Naive thymus-derived CD4-positive, alpha-beta T cell (primary cell): ENCODE results near the gene PDZD2. TPM values are rescaled to one million over a fixed set of nuclear protein-coding genes. Genes with fewer than 3 reads are reported as not detected.

ENCODE experiments used
- ATAC-seq: fragments of 150-1000 bp; cut with Tn5 transposase; 2 replicates; pipeline ENCODE4 v1.10.0; 2021; ENCODE audit warnings: mild to moderate bottlenecking, moderate library complexity
- CTCF ChIA-PET: fragments of 350-600 bp; sonication (Branson Sonifier 250); formaldehyde crosslinking; loops from one replicate; lab custom pipeline; 2021; ENCODE audit warnings: antibody characterized with exemption; lab: Charles Lee
- POLR2A ChIA-PET: fragments of 350-600 bp; sonication (Branson Sonifier 250); formaldehyde crosslinking; loops from one replicate; lab custom pipeline; 2021; ENCODE audit warnings: antibody characterized with exemption, inconsistent platforms; lab: Charles Lee
- DNase-seq, 9 donors: peaks; one replicate each; pipeline versions ENCODE4 v3.0.0 to v3.0.0-alpha.2; 2020 to 2022; ENCODE audit warnings: mixed read lengths in 1 of 9
- H3K27ac ChIP-seq: one replicate; pipeline ENCODE4 v1.7.0; 2013; ENCODE audit warnings: mild to moderate bottlenecking, low read depth, low read length, moderate library complexity
- H3K27me3 ChIP-seq, 2 donors: one replicate each; pipeline ENCODE4 v1.7.0; 2013; ENCODE audit warnings: low read length in 2 of 2, mild to moderate bottlenecking in 2 of 2, moderate library complexity in 2 of 2; ENCODE audit not compliant: control insufficient read depth in 2 of 2, insufficient read depth in 2 of 2
- H3K36me3 ChIP-seq, 3 experiments: 1 replicate in 2 of 3; 2 replicates in 1 of 3; pipeline ENCODE4 v1.7.0; 2013; ENCODE audit warnings: low read length in 3 of 3, mild to moderate bottlenecking in 3 of 3, moderate library complexity in 1 of 3; ENCODE audit not compliant: insufficient read depth in 3 of 3, control insufficient read depth in 2 of 3
- H3K4me1 ChIP-seq, 2 donors: one replicate each; pipeline ENCODE4 v1.7.0; 2013; ENCODE audit warnings: low read length in 2 of 2, mild to moderate bottlenecking in 2 of 2, moderate library complexity in 1 of 2; ENCODE audit not compliant: control insufficient read depth in 2 of 2, insufficient read depth in 2 of 2
- H3K4me3 ChIP-seq: 2 replicates; pipeline ENCODE4 v1.7.0; 2013; ENCODE audit warnings: mild to moderate bottlenecking, low read length
- H3K9me3 ChIP-seq, 3 experiments: 1 replicate in 2 of 3; 2 replicates in 1 of 3; pipeline ENCODE4 v1.7.0; 2013; ENCODE audit warnings: low read length in 3 of 3; ENCODE audit not compliant: control insufficient read depth in 2 of 3
- H3K27ac Mint-ChIP-seq, 9 donors: one replicate each; pipeline ENCODE4 v1.8.0; 2020 to 2022; ENCODE audit warnings: mixed read lengths in 9 of 9, mild to moderate bottlenecking in 8 of 9, moderate library complexity in 5 of 9, inconsistent platforms in 2 of 9
- H3K27me3 Mint-ChIP-seq, 5 donors: one replicate each; pipeline ENCODE4 v1.8.0; 2021 to 2022; ENCODE audit warnings: mixed read lengths in 5 of 5, mild to moderate bottlenecking in 1 of 5
- H3K36me3 Mint-ChIP-seq, 5 donors: one replicate each; pipeline ENCODE4 v1.8.0; 2020 to 2022; ENCODE audit warnings: mixed read lengths in 5 of 5, mild to moderate bottlenecking in 3 of 5, inconsistent platforms in 1 of 5
- H3K4me1 Mint-ChIP-seq, 7 donors: one replicate each; pipeline ENCODE4 v1.8.0; 2020 to 2022; ENCODE audit warnings: mixed read lengths in 7 of 7, mild to moderate bottlenecking in 3 of 7, inconsistent platforms in 1 of 7
- H3K4me3 Mint-ChIP-seq, 10 donors: one replicate each; pipeline ENCODE4 v1.8.0; 2020 to 2022; ENCODE audit warnings: mild to moderate bottlenecking in 10 of 10, mixed read lengths in 10 of 10, moderate library complexity in 6 of 10, inconsistent platforms in 2 of 10
- H3K9me3 Mint-ChIP-seq, 11 donors: one replicate each; pipeline ENCODE4 v1.8.0; 2020 to 2022; ENCODE audit warnings: mixed read lengths in 11 of 11, mild to moderate bottlenecking in 4 of 11, inconsistent platforms in 1 of 11, moderate library complexity in 1 of 11
- intact Hi-C, 2 donors: fragments of 100-400 bp; cut with micrococcal nuclease; formaldehyde crosslinking; loops; one replicate each; pipeline ENCODE4 v1.15.1; 2023
- polyA plus RNA-seq, 2 donors: library from polyadenylated mRNA; unstranded; fragments of 300-500 nt; fragmentation: Illumina TruSeq; gene quantifications; one replicate each; pipeline ENCODE4 v1.2.3, GENCODE V29; 2021
- total RNA-seq, 6 experiments: library from RNA in 5 of 6; stranded (reverse) in 5 of 6; gene quantifications; 1 replicate in 5 of 6; 2 replicates in 1 of 6; pipeline ENCODE4 v1.2.3 and lab custom pipeline; 2021 to 2026

PDZD2 gene
- total and polyA plus RNA-seq, 7 experiments from 2014 or later, result 1.1 to 2.7 (median 1.3) TPM; not detected in 1

DNA sequence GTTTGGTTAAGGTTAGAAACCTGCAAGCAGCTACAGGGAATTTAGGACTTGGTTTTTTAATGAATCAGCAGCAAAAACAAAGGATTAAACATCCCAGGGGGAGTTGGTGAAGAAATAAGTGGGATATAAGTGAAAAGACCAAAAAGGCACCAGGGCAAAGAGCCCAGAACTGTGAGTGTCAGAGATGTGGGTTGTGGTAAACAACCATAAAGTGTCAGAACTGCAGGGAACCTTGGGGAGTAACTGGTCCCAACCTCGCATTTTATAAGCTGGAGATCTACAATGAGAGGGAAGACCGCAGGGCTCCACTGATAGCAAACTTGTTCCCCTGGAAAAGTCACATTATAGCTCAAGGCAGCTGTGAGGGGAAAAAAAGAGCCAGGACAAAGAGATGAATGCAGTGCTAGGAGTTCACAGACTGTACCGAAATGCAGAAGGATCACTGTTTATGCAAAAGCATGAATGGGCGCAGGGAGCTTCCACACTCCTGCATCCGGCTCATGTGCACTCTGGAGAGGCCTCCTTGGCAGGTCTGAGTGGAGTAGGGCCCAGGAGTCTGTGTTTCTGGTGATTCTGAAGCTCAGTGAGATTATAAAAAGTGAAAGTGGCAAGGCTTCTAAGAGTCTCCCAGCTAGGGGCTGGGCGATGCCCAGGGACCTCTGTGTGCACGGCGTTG is 378.9 kb downstream of the PDZD2 start:
- Mint-ChIP-seq H3K27me3 (peaks cover 0 to 5% (median 0%) of the 10 kb centered on the region in 5 donors), H3K9me3 (no peaks in the 10 kb centered on the region), H3K36me3 (peaks cover 0 to 8% (median 0%) of the 10 kb centered on the region in 5 donors), H3K27ac (peak overlapping the region in 7 of 9 donors; percentile 13 to 76 (median 48)), H3K4me1 (peaks cover 7 to 38% (median 25%) of the 10 kb centered on the region in 7 donors), H3K4me3 (peak overlapping the region in 9 of 10 donors; percentile 20 to 77 (median 61))
- ChIA-PET POLR2A (no interaction called here), CTCF (interaction anchor here (0.5 to 0.6 kb wide), 2 partner anchors 17 to 1502 kb away, joined by 3 read pairs; no protein-coding TSS in a partner anchor)
- Histone ChIP-seq H3K27ac (no peak overlapping the region), H3K36me3 (no peaks in the 10 kb centered on the region), H3K27me3 (no peaks in the 10 kb centered on the region), H3K4me3 (no peak overlapping the region), H3K9me3 (no peaks in the 10 kb centered on the region), H3K4me1 (no peaks in the 10 kb centered on the region)
- no peak for ATAC-seq
- intact Hi-C loops, result no loop called here
- peak in 1 of 9 donors; percentile 8 for DNase-seq

DNA sequence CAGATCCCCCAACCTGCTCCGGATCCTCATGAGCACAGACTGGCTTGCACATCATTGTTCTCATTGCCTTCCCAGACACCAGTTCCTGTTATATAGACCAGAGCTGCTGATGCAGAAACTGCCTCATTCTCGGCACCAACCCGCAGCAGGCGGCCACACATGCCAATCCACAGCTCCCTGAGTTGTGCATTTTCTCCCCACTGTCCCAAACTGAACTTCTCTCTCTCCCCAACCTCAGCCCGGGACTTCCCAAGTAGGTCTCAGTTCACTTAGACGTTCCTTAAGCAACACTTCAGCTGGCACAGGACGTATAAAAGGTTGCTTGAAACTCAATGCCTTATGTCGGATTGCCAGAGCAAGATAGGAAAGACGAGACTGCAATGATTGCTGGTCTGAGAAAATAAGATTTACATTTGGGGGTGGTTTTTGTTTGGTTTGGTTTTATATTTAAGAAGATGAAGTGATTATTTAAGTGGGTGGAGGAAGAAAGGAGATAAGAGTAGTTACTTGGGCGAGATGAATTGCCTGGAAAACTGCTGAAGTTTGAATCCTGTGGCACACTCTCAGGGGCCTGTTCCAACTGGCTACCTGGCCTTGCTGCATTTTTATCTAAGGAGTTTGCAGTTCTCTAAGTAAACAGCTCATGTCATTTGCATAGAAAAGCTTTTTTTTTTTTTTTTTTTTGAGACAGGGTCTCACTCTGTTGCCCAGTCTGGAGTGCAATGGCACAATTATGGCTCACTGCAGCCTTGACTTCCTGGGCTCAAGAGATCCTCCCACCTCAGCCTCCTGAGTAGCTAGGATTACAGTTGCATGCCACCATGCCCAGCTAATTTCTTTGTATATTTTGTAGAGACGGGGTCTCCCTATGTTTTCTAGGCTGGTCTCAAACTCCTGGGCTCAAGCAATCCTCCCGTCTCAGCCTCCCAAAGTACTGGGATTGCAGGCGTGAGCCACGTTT is 379.8 kb downstream of the PDZD2 start:
- ATAC-seq (no peak), DNase-seq (peak in 1 of 9 donors; percentile 9)
- H3K36me3 ChIP-seq, result no peaks in the 10 kb centered on the region
- H3K9me3 Mint-ChIP-seq, result no peaks in the 10 kb centered on the region
- H3K4me1 Mint-ChIP-seq, result peaks cover 9 to 41% (median 25%) of the 10 kb centered on the region in 7 donors
- peak overlapping the region in 8 of 9 donors; percentile 9 to 84 (median 46) for H3K27ac Mint-ChIP-seq
- H3K36me3 Mint-ChIP-seq, result peaks cover 0 to 8% (median 0%) of the 10 kb centered on the region in 5 donors
- H3K27me3 ChIP-seq, result no peaks in the 10 kb centered on the region
- intact Hi-C loops, result no loop called here
- no peak overlapping the region for H3K4me3 ChIP-seq
- no peaks in the 10 kb centered on the region for H3K9me3 ChIP-seq
- H3K27ac ChIP-seq, result no peak overlapping the region
- H3K27me3 Mint-ChIP-seq, result peaks cover 0 to under 1% (median 0%) of the 10 kb centered on the region in 5 donors
- POLR2A ChIA-PET, result no interaction called here
- peak overlapping the region in 8 of 10 donors; percentile 20 to 77 (median 62) for H3K4me3 Mint-ChIP-seq
- no peaks in the 10 kb centered on the region for H3K4me1 ChIP-seq
- CTCF ChIA-PET, result no interaction called here

- POLR2A ChIA-PET, result no interaction called here
These were observed 381.3 kb downstream of the PDZD2 start for GRCh38 chr5:32020271-32020670.

GRCh38 chr5:32020946-32021345 is 382.0 kb downstream of the PDZD2 start:
- Mint-ChIP-seq H3K36me3 (peaks cover 0 to 3% (median 0%) of the 10 kb centered on the region in 5 donors), H3K4me3 (peak overlapping the region; percentile 70 to 86 (median 75)), H3K27me3 (no peaks in the 10 kb centered on the region), H3K27ac (peak overlapping the region; percentile 74 to 95 (median 88)), H3K4me1 (peaks cover 9 to 41% (median 25%) of the 10 kb centered on the region in 7 donors), H3K9me3 (no peaks in the 10 kb centered on the region)
- DNase-seq (no peak), ATAC-seq (no peak)
- ChIA-PET POLR2A (no interaction called here), CTCF (interaction anchor here (0.7 kb wide), 1 partner anchor 9 kb away, joined by 3 read pairs; no protein-coding TSS in a partner anchor)
- Histone ChIP-seq H3K4me1 (no peaks in the 10 kb centered on the region), H3K9me3 (no peaks in the 10 kb centered on the region), H3K27ac (no peak overlapping the region), H3K4me3 (no peak overlapping the region), H3K36me3 (no peaks in the 10 kb centered on the region), H3K27me3 (no peaks in the 10 kb centered on the region)
- intact Hi-C loops, result no loop called here

More at GRCh38 chr5:32020271-32020670, 381.3 kb downstream of the PDZD2 start:
- no peaks in the 10 kb centered on the region for H3K27me3 Mint-ChIP-seq
- DNase-seq (peak in 6 of 9 donors; percentile 13 to 61 (median 39)), ATAC-seq (peak; percentile 78)
- Histone ChIP-seq H3K4me1 (no peaks in the 10 kb centered on the region), H3K27ac (peak overlapping the region; percentile 64), H3K9me3 (no peaks in the 10 kb centered on the region), H3K4me3 (peak overlapping the region; percentile 17), H3K36me3 (no peaks in the 10 kb centered on the region), H3K27me3 (no peaks in the 10 kb centered on the region)
- CTCF ChIA-PET, result interaction anchor here (0.6 kb wide), 1 partner anchor 690 kb away, joined by 3 read pairs; no protein-coding TSS in a partner anchor
- intact Hi-C loops, result no loop called here
- peaks cover 0 to 8% (median 0%) of the 10 kb centered on the region in 5 donors for H3K36me3 Mint-ChIP-seq
- no peaks in the 10 kb centered on the region for H3K9me3 Mint-ChIP-seq
- H3K27ac Mint-ChIP-seq, result peak overlapping the region; percentile 84 to 95 (median 90)
- H3K4me1 Mint-ChIP-seq, result peaks cover 9 to 41% (median 25%) of the 10 kb centered on the region in 7 donors
- peak overlapping the region; percentile 70 to 86 (median 75) for H3K4me3 Mint-ChIP-seq

DNA sequence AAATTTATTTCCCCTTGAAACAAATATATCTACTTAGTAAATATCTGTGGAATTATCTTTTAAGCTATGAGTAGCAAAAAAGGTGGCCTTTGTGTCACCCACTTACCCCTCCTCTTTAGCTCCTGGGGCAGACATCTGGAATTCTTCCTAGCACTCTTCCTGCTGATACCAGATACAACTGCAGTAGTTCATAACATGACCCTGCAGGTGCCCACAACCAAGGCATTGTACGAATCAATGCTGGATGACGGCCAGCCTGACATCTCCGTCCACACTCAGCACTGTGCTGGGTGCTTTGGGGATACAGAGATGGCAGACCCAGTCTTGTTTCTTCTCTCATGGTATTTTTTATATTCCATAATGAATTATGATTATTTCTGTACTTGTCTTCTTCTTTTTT is 382.8 kb downstream of the PDZD2 start:
- no peak for ATAC-seq
- Mint-ChIP-seq H3K27me3 (no peaks in the 10 kb centered on the region), H3K4me1 (peaks cover 9 to 41% (median 28%) of the 10 kb centered on the region in 7 donors), H3K4me3 (peak overlapping the region in 7 of 10 donors; percentile 15 to 74 (median 63)), H3K27ac (peak overlapping the region in 5 of 9 donors; percentile 55 to 95 (median 84)), H3K9me3 (no peaks in the 10 kb centered on the region), H3K36me3 (peaks cover 0 to 3% (median 0%) of the 10 kb centered on the region in 5 donors)
- Histone ChIP-seq H3K27ac (no peak overlapping the region), H3K27me3 (no peaks in the 10 kb centered on the region), H3K4me3 (no peak overlapping the region), H3K4me1 (no peaks in the 10 kb centered on the region), H3K9me3 (no peaks in the 10 kb centered on the region), H3K36me3 (no peaks in the 10 kb centered on the region)
- DNase-seq, result no peak
- CTCF ChIA-PET, result interaction anchor here (0.7 kb wide), 1 partner anchor 10 kb away, joined by 3 read pairs; no protein-coding TSS in a partner anchor
- POLR2A ChIA-PET, result no interaction called here
- intact Hi-C loops, result no loop called here

DNA sequence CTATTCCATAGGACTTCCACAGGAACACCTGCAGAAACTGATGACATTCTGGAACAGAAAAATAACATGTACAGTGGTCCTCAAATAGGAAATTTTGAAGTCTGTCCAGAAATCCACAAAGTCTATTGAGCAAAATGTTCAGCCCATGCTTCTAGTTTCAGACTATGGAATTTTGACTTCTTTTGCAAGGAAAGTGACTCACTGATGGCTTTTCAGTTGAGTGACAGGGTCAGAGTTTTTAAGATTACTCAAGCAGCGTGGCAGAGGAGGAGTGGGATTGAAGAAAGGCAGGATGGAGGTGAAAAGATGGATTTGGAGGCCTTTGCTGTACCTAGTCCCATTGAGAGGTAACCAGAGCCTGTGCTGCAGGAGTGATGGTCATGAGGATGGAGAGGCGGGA is 383.7 kb downstream of the PDZD2 start:
- H3K27ac ChIP-seq, result no peak overlapping the region
- ChIA-PET CTCF (no interaction called here), POLR2A (no interaction called here)
- H3K9me3 ChIP-seq, result no peaks in the 10 kb centered on the region
- H3K36me3 Mint-ChIP-seq, result peaks cover 0 to 3% (median 0%) of the 10 kb centered on the region in 5 donors
- no peaks in the 10 kb centered on the region for H3K4me1 ChIP-seq
- H3K4me1 Mint-ChIP-seq, result peaks cover 11 to 37% (median 25%) of the 10 kb centered on the region in 7 donors
- DNase-seq, result no peak
- H3K27me3 ChIP-seq, result no peaks in the 10 kb centered on the region
- H3K4me3 ChIP-seq, result no peak overlapping the region
- H3K4me3 Mint-ChIP-seq, result no peak overlapping the region
- H3K27ac Mint-ChIP-seq, result no peak overlapping the region
- intact Hi-C loops, result no loop called here
- no peaks in the 10 kb centered on the region for H3K9me3 Mint-ChIP-seq
- no peaks in the 10 kb centered on the region for H3K36me3 ChIP-seq
- H3K27me3 Mint-ChIP-seq, result no peaks in the 10 kb centered on the region
- ATAC-seq, result no peak
